B cell (primary cell): Measurements from ENCODE around the gene DNMBP. TPM values are rescaled to one million over a fixed set of nuclear protein-coding genes. Genes with fewer than 3 reads are reported as not detected.

Experiments
- ATAC-seq: fragments of 200-7000 bp; cut with Tn5 transposase; one replicate; pipeline ENCODE4 v1.10.0; 2021; ENCODE audit warnings: low read depth, mild to moderate bottlenecking, moderate number of reproducible peaks, moderate library complexity
- CTCF ChIA-PET: fragments of 350-600 bp; sonication (Branson Sonifier 250); formaldehyde crosslinking; loops from one replicate; lab custom pipeline; 2021; ENCODE audit warnings: antibody characterized with exemption, inconsistent platforms; lab: Charles Lee
- POLR2A ChIA-PET: fragments of 350-600 bp; sonication (Branson Sonifier 250); formaldehyde crosslinking; loops from one replicate; lab custom pipeline; 2021; ENCODE audit warnings: antibody characterized with exemption; lab: Charles Lee
- DNase-seq: peaks from one replicate; pipeline ENCODE4 v3.0.0; 2013
- H2AFZ ChIP-seq: 2 replicates; pipeline ENCODE4 v1.6.1; 2012; ENCODE audit warnings: mild to moderate bottlenecking, low read depth, low read length; ENCODE audit not compliant: insufficient read depth, poor library complexity, severe bottlenecking
- H3K27ac ChIP-seq, 2 donors: 1 replicate in 1 of 2; 2 replicates in 1 of 2; pipeline ENCODE4 v1.5.1; 2012 to 2013; ENCODE audit warnings: low read length in 2 of 2, mild to moderate bottlenecking in 2 of 2, moderate library complexity in 1 of 2
- H3K27me3 ChIP-seq, 4 experiments: fragments of 200-600 bp in 1 of 4; sonication (generic) in 1 of 4; replicated peaks in 1 of 4; 1 replicate in 2 of 4; 2 replicates in 2 of 4; pipeline versions ENCODE4 v1.6.1 to v1.7.0; 2013 to 2016; ENCODE audit warnings: low read length in 3 of 4, mild to moderate bottlenecking in 2 of 4, mixed read lengths in 1 of 4, moderate library complexity in 1 of 4; ENCODE audit not compliant: insufficient read depth in 4 of 4, control insufficient read depth in 3 of 4; ENCODE audit errors: control extremely low read depth in 1 of 4
- H3K36me3 ChIP-seq, 2 experiments: replicated peaks in 1 of 2; 1 replicate in 1 of 2; 2 replicates in 1 of 2; pipeline versions ENCODE4 v1.6.1 to v1.7.1; 2013; ENCODE audit warnings: low read length in 1 of 2; ENCODE audit not compliant: insufficient read depth in 2 of 2, control insufficient read depth in 1 of 2; ENCODE audit errors: control extremely low read depth in 1 of 2, extremely low read depth in 1 of 2
- H3K4me1 ChIP-seq, 2 donors: fragments of 200-600 bp in 1 of 2; sonication (generic) in 1 of 2; 1 replicate in 1 of 2; 2 replicates in 1 of 2; pipeline versions ENCODE4 v1.5.1 to v1.6.1; 2013 to 2017; ENCODE audit warnings: low read length in 2 of 2; ENCODE audit not compliant: control insufficient read depth in 2 of 2, insufficient read depth in 2 of 2
- H3K4me2 ChIP-seq: replicated peaks from 2 replicates; pipeline ENCODE3; 2012; ENCODE audit warnings: mild to moderate bottlenecking, low read depth, low read length; ENCODE audit not compliant: poor library complexity, severe bottlenecking
- H3K4me3 ChIP-seq, 5 experiments: fragments of 200-600 bp in 1 of 5; sonication (generic) in 1 of 5; 1 replicate in 3 of 5; 2 replicates in 2 of 5; pipeline versions ENCODE4 v1.5.1 to v1.7.0; 2011 to 2016; ENCODE audit warnings: low read length in 4 of 5, mild to moderate bottlenecking in 4 of 5, low read depth in 2 of 5, control low read depth in 1 of 5, moderate library complexity in 1 of 5; ENCODE audit not compliant: insufficient read depth in 1 of 5; ENCODE audit errors: control extremely low read depth in 1 of 5, extremely low read depth in 1 of 5
- H3K79me2 ChIP-seq: fragments of 200-600 bp; sonication (generic); one replicate; pipeline ENCODE4 v1.6.0; 2016; ENCODE audit warnings: low read length; ENCODE audit not compliant: control insufficient read depth, insufficient read depth
- H3K9ac ChIP-seq: fragments of 200-600 bp; sonication (generic); 2 replicates; pipeline ENCODE4 v1.6.1; 2017; ENCODE audit warnings: mild to moderate bottlenecking, low read length, moderate library complexity
- H3K9me3 ChIP-seq, 3 donors: one replicate each; pipeline versions ENCODE4 v1.6.1 to v1.7.1; 2013; ENCODE audit warnings: low read length in 2 of 3; ENCODE audit not compliant: control insufficient read depth in 2 of 3, insufficient read depth in 1 of 3; ENCODE audit errors: control extremely low read depth in 1 of 3
- H4K20me1 ChIP-seq: 2 replicates; pipeline ENCODE4 v1.6.0; 2012; ENCODE audit warnings: mild to moderate bottlenecking, low read length; ENCODE audit not compliant: insufficient read depth, control insufficient read depth, poor library complexity, severe bottlenecking
- H3K27ac Mint-ChIP-seq: one replicate; pipeline ENCODE4 v1.8.0; 2021; ENCODE audit warnings: mixed read lengths
- H3K27me3 Mint-ChIP-seq: one replicate; pipeline ENCODE4 v1.8.0; 2021; ENCODE audit warnings: mixed read lengths
- H3K4me1 Mint-ChIP-seq: one replicate; pipeline ENCODE4 v1.8.0; 2021; ENCODE audit warnings: mixed read lengths
- H3K4me3 Mint-ChIP-seq: one replicate; pipeline ENCODE4 v1.8.0; 2021; ENCODE audit warnings: mixed read lengths
- H3K9me3 Mint-ChIP-seq: one replicate; pipeline ENCODE4 v1.8.0; 2022; ENCODE audit warnings: mixed read lengths; ENCODE audit not compliant: insufficient read depth
- EZH2 ChIP-seq: IDR thresholded peaks from 2 replicates; pipeline ENCODE4 v1.6.1; 2012; ENCODE audit warnings: borderline replicate concordance, low read depth, mild to moderate bottlenecking, moderate library complexity, low read length; ENCODE audit not compliant: insufficient read depth, poor library complexity, severe bottlenecking
- WGBS: methylation state at CpG from one replicate; pipeline ENCODE4 v1.1.5; 2013; ENCODE audit warnings: missing lambda C conversion rate; ENCODE audit not compliant: insufficient coverage; 5-methylcytosine and 5-hydroxymethylcytosine counted together
- intact Hi-C: fragments of 100-400 bp; cut with micrococcal nuclease; formaldehyde crosslinking; loops from one replicate; pipeline ENCODE4 v1.10.0; 2022
- polyA plus RNA-seq: library from polyadenylated mRNA; depleted of rRNA; stranded (reverse); fragments of >200 nt; gene quantifications from 2 replicates; pipeline ENCODE4 v1.2.3, GENCODE V29; 2012
- total RNA-seq, 2 donors: library from RNA; stranded (reverse); fragments of 120-200 nt in 1 of 2; gene quantifications; 1 replicate in 1 of 2; 2 replicates in 1 of 2; pipeline versions ENCODE4 v1.2.3 to v1.2.4, GENCODE V29; 2013 to 2022
- TF ChIP-seq, protein P1 (sequence below): fragments of 200-600 bp; IDR thresholded peaks from one replicate; pipeline ENCODE4 v1.8.0; 2022; ENCODE audit warnings: antibody characterized with exemption, mild to moderate bottlenecking

DNMBP gene
- total and polyA plus RNA-seq, 2 donors (not counting 1 experiment from before 2014, with no cell fraction given) = 12.8 to 22.6 TPM

DNA sequence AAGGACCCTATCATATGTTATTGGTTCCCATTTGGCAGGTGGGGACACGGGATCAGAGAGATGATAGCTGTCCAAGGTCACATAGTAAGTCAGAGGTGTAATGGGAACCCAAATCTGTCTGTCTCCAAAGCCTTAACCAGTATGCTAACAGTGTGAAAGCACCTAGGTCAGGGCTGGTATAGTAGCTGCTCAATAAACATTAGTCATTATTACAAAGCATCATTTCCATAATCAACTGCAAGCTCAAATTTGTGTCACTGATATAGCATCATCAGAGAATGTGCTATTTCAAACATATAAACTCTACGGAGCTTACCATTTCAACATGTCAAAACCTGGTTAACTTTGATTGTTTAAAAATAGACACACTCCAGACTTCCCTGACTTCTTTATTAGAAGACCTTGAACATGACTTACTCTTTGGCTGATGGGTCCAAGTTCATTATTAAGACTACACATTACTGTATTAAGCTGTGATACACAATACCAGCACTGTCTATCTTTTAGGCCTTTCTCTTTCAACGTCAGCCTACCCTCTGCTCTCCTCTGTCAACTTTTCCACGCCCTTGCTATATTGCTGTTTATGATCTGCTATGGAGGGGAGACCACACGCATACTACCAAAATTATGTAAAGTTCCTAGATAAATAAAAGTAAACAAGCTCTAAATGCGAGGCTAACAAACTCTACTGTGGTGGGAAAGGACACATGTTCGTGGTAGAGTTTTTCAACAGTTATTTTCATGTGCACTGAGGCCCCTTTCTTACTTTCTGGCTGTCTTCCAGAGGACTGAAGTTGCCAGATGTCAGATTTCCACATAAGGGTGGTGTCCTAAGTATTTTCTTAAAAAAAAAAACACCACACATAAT lies 33.6 kb downstream of the DNMBP start:
- Histone ChIP-seq H3K4me3 (no peak overlapping the region), H4K20me1 (no peaks in the 10 kb centered on the region), H3K79me2 (peaks cover 91% of the 10 kb centered on the region), H3K36me3 (peaks cover 0 to 1% of the 10 kb centered on the region in 2 experiments), H3K4me2 (peak overlapping the region; percentile 60), H3K4me1 (peaks cover 55 to 59% of the 10 kb centered on the region in 2 donors), H3K9me3 (no peaks in the 10 kb centered on the region), H3K27me3 (no peaks in the 10 kb centered on the region), H2AFZ (no peak overlapping the region), H3K9ac (peak overlapping the region; percentile 10), H3K27ac (peak overlapping the region; percentile 49 to 77)
- DNase-seq (no peak), ATAC-seq (peak; percentile 8)
- POLR2A ChIA-PET = interaction anchor here (0.6 kb wide), 1 partner anchor 68 kb away, joined by 5 read pairs; no protein-coding TSS in a partner anchor
- WGBS = 100% methylated on average over 1 of the region's 7 CpGs
- Mint-ChIP-seq H3K4me3 (peak overlapping the region; percentile 5), H3K27ac (peak overlapping the region; percentile 17), H3K4me1 (peaks cover 59% of the 10 kb centered on the region), H3K9me3 (no peaks in the 10 kb centered on the region), H3K27me3 (no peaks in the 10 kb centered on the region)
- CTCF ChIA-PET = interaction anchor here (1.0 to 4.8 kb wide), 6 partner anchors 15 to 543 kb away, joined by 3 to 29 read pairs (median 4); partner anchors contain the start of gene DNMBP
- TF ChIP-seq, protein P1, sequence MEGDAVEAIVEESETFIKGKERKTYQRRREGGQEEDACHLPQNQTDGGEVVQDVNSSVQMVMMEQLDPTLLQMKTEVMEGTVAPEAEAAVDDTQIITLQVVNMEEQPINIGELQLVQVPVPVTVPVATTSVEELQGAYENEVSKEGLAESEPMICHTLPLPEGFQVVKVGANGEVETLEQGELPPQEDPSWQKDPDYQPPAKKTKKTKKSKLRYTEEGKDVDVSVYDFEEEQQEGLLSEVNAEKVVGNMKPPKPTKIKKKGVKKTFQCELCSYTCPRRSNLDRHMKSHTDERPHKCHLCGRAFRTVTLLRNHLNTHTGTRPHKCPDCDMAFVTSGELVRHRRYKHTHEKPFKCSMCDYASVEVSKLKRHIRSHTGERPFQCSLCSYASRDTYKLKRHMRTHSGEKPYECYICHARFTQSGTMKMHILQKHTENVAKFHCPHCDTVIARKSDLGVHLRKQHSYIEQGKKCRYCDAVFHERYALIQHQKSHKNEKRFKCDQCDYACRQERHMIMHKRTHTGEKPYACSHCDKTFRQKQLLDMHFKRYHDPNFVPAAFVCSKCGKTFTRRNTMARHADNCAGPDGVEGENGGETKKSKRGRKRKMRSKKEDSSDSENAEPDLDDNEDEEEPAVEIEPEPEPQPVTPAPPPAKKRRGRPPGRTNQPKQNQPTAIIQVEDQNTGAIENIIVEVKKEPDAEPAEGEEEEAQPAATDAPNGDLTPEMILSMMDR = no peak
- no peak for TF ChIP-seq EZH2
- intact Hi-C loops = loop anchor here (2.0 kb wide), 1 partner anchor 33 kb away; the partner anchor contains the start of gene DNMBP
